GM12892 (cell line): Measurements from ENCODE around the gene C9orf153.

Experiments
- DNase-seq: peaks from one replicate; pipeline ENCODE4 v3.0.0; 2011; ENCODE audit not compliant: insufficient read length
- FAIRE-seq: peaks from 2 replicates; lab custom pipeline; 2011; peaks lifted over from hg19 to GRCh38; lab: Jason Lieb, UNC
- POLR2A ChIP-seq: IDR thresholded peaks from 2 replicates; pipeline ENCODE4 v1.6.1; 2011; ENCODE audit warnings: low read depth, low read length, control low read depth
- POLR2AphosphoS5 ChIP-seq: IDR thresholded peaks from 2 replicates; pipeline ENCODE4 v1.6.1; 2011; ENCODE audit warnings: low read depth, low read length, control low read depth
- TAF1 ChIP-seq: IDR thresholded peaks from 2 replicates; pipeline ENCODE4 v1.6.1; 2011; ENCODE audit warnings: low read depth, mild to moderate bottlenecking, control low read depth, low read length, borderline replicate concordance

C9orf153 gene

GRCh38 chr9:86183229-86184137 is 76.0 kb downstream of the C9orf153 start:
- TF ChIP-seq POLR2AphosphoS5, result no peak
- no peak for TF ChIP-seq TAF1
- TF ChIP-seq POLR2A, result no peak
- FAIRE-seq (no peak), DNase-seq (no peak)

GRCh38 chr9:86181379-86182315 is 77.8 kb downstream of the C9orf153 start:
- FAIRE-seq, result no peak
- no peak for TF ChIP-seq POLR2AphosphoS5
- no peak for TF ChIP-seq TAF1
- no peak for TF ChIP-seq POLR2A
- DNase-seq, result no peak

GRCh38 chr9:86178503-86178902 is 81.0 kb downstream of the C9orf153 start:
- TF ChIP-seq POLR2AphosphoS5, result no peak
- TF ChIP-seq TAF1, result no peak
- no peak for TF ChIP-seq POLR2A
- no peak for FAIRE-seq
- no peak for DNase-seq

- no peak for FAIRE-seq
- DNase-seq, result no peak
- TF ChIP-seq TAF1 (no peak), POLR2AphosphoS5 (no peak), POLR2A (no peak)
These were observed 81.5 kb downstream of the C9orf153 start for GRCh38 chr9:86177995-86178394.

GRCh38 chr9:86176468-86176867 is 83.0 kb downstream of the C9orf153 start:
- DNase-seq (no peak), FAIRE-seq (no peak)
- TF ChIP-seq POLR2A, result no peak

- FAIRE-seq (no peak), DNase-seq (no peak)
- TF ChIP-seq TAF1, result no peak
- no peak for TF ChIP-seq POLR2A
- TF ChIP-seq POLR2AphosphoS5, result no peak
These were observed 83.6 kb downstream of the C9orf153 start for GRCh38 chr9:86175743-86176456.

GRCh38 chr9:86175223-86175622 is 84.2 kb downstream of the C9orf153 start:
- FAIRE-seq, result no peak
- no peak for DNase-seq
- no peak for TF ChIP-seq TAF1
- no peak for TF ChIP-seq POLR2AphosphoS5
- TF ChIP-seq POLR2A, result no peak
